Upper lobe of right lung (tissue), 1 donor: ENCODE data around the gene XAGE3. TPM values are rescaled to one million over a fixed set of nuclear protein-coding genes. Genes with fewer than 3 reads are reported as not detected.

ENCODE experiments used
- ATAC-seq: fragments of 200-7000 bp; cut with Tn5 transposase; one replicate; pipeline ENCODE4 v1.9.1; 2020; ENCODE audit warnings: mild to moderate bottlenecking, moderate library complexity
- DNase-seq: peaks from one replicate; pipeline ENCODE4 v3.0.0-alpha.2; 2020
- H3K27ac ChIP-seq: fragments of 200-600 bp; one replicate; pipeline ENCODE4 v1.8.0; 2022
- H3K27me3 ChIP-seq: fragments of 200-600 bp; one replicate; pipeline ENCODE4 v1.8.0; 2022; ENCODE audit warnings: mild to moderate bottlenecking
- H3K36me3 ChIP-seq: fragments of 200-600 bp; one replicate; pipeline ENCODE4 v1.8.0; 2022
- H3K4me1 ChIP-seq: fragments of 200-600 bp; one replicate; pipeline ENCODE4 v1.8.0; 2022
- H3K4me3 ChIP-seq: fragments of 200-600 bp; one replicate; pipeline ENCODE4 v1.8.0; 2022; ENCODE audit warnings: mild to moderate bottlenecking
- H3K9me3 ChIP-seq: fragments of 200-600 bp; one replicate; pipeline ENCODE4 v1.8.0; 2022
- intact Hi-C: fragments of 100-400 bp; cut with DNase I; formaldehyde crosslinking; loops from one replicate; pipeline ENCODE4 v1.11.0; 2022
- total RNA-seq: library from RNA; stranded (reverse); fragmentation: NEBNext Ultra II Directional; extraction: Animal tissue kit (Norgen Biotek cat#: 25700); gene quantifications from one replicate; pipeline ENCODE4 v1.2.1, GENCODE V29; 2021
- TF ChIP-seq, protein P1 (sequence below): fragments of 200-600 bp; IDR thresholded peaks from one replicate; pipeline ENCODE4 v1.8.0; 2022; ENCODE audit warnings: antibody characterized with exemption
- donor health status: DM: no; HTN: yes; CAD: no; lungs with severe emphysema.

Gene XAGE3
- total RNA-seq, 1 donor from 2014 or later, result not detected

DNA sequence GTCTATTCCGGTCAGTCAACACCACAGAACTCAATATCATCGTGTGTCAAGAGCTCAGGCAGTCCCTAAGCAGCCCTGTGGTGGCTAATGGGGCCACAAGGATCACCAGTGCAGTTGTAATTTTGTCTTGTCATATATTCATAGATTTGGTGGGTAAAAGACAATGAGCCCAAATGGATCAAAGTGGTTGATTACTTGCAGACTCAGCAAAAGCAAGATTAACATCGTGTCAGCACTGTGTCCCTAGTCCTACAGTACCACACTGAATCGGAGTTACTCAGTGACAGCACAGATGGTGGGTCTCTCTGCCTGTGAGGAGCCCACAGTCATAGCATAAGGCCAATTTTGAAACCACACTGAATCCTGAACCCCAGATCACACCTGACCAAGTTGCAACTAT, 48.1 kb downstream of the XAGE3 start:
- ATAC-seq (no peak), DNase-seq (no peak)
- intact Hi-C loops, result no loop called here
- TF ChIP-seq, protein P1, sequence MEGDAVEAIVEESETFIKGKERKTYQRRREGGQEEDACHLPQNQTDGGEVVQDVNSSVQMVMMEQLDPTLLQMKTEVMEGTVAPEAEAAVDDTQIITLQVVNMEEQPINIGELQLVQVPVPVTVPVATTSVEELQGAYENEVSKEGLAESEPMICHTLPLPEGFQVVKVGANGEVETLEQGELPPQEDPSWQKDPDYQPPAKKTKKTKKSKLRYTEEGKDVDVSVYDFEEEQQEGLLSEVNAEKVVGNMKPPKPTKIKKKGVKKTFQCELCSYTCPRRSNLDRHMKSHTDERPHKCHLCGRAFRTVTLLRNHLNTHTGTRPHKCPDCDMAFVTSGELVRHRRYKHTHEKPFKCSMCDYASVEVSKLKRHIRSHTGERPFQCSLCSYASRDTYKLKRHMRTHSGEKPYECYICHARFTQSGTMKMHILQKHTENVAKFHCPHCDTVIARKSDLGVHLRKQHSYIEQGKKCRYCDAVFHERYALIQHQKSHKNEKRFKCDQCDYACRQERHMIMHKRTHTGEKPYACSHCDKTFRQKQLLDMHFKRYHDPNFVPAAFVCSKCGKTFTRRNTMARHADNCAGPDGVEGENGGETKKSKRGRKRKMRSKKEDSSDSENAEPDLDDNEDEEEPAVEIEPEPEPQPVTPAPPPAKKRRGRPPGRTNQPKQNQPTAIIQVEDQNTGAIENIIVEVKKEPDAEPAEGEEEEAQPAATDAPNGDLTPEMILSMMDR, result no peak
- Histone ChIP-seq H3K9me3 (no peaks in the 10 kb centered on the region), H3K27me3 (no peaks in the 10 kb centered on the region), H3K4me1 (no peaks in the 10 kb centered on the region), H3K4me3 (no peak overlapping the region), H3K27ac (no peak overlapping the region), H3K36me3 (no peaks in the 10 kb centered on the region)

Other genes with a start within 250 kb of the XAGE3 start
- gene SSX7, start 213.2 kb downstream of the XAGE3 start, total RNA-seq, result not detected
- gene SSX2, start 160.9 kb downstream of the XAGE3 start, total RNA-seq, result not detected
- not detected for gene SSX2B, start 116.8 kb downstream of the XAGE3 start, total RNA-seq
- gene SPANXN5, start 70.7 kb downstream of the XAGE3 start, total RNA-seq, result not detected
- not detected for gene XAGE5, start 56.8 kb downstream of the XAGE3 start, total RNA-seq
- 11.9 TPM for gene FAM156B, start 29.2 kb upstream of the XAGE3 start, total RNA-seq
- 23.3 TPM for gene FAM156A, start 90.4 kb upstream of the XAGE3 start, total RNA-seq
- 1.3 TPM for gene GPR173, start 180.7 kb upstream of the XAGE3 start, total RNA-seq
- 44.4 TPM for gene TSPYL2, start 214.3 kb upstream of the XAGE3 start, total RNA-seq
- gene KANTR, start 226.1 kb upstream of the XAGE3 start, total RNA-seq, result 12.6 TPM